T-helper 2 cell treated with Interferon-gamma antibody and Interleukin-4, amounts not matched to agents 5 μg/mL and 100 μg/mL, for 36 hours (primary cell): Measurements from ENCODE around the gene SLC23A2.

ENCODE experiments used
- DNase-seq: peaks from one replicate; pipeline ENCODE4 v3.0.0; 2021; ENCODE audit warnings: low spot score
- H3K27ac Mint-ChIP-seq: one replicate; pipeline ENCODE4 v1.8.0; 2021; ENCODE audit warnings: mild to moderate bottlenecking, mixed read lengths
- H3K27me3 Mint-ChIP-seq: one replicate; pipeline ENCODE4 v1.8.0; 2021; ENCODE audit warnings: low read depth, mixed read lengths
- H3K36me3 Mint-ChIP-seq: one replicate; pipeline ENCODE4 v1.8.0; 2021; ENCODE audit warnings: low read depth, mixed read lengths
- H3K4me1 Mint-ChIP-seq: one replicate; pipeline ENCODE4 v1.8.0; 2021; ENCODE audit warnings: low read depth, mixed read lengths
- H3K4me3 Mint-ChIP-seq: one replicate; pipeline ENCODE4 v1.8.0; 2022; ENCODE audit warnings: mild to moderate bottlenecking, moderate library complexity, mixed read lengths
- H3K9me3 Mint-ChIP-seq: one replicate; pipeline ENCODE4 v1.8.0; 2021; ENCODE audit warnings: mixed read lengths

Gene SLC23A2

DNA sequence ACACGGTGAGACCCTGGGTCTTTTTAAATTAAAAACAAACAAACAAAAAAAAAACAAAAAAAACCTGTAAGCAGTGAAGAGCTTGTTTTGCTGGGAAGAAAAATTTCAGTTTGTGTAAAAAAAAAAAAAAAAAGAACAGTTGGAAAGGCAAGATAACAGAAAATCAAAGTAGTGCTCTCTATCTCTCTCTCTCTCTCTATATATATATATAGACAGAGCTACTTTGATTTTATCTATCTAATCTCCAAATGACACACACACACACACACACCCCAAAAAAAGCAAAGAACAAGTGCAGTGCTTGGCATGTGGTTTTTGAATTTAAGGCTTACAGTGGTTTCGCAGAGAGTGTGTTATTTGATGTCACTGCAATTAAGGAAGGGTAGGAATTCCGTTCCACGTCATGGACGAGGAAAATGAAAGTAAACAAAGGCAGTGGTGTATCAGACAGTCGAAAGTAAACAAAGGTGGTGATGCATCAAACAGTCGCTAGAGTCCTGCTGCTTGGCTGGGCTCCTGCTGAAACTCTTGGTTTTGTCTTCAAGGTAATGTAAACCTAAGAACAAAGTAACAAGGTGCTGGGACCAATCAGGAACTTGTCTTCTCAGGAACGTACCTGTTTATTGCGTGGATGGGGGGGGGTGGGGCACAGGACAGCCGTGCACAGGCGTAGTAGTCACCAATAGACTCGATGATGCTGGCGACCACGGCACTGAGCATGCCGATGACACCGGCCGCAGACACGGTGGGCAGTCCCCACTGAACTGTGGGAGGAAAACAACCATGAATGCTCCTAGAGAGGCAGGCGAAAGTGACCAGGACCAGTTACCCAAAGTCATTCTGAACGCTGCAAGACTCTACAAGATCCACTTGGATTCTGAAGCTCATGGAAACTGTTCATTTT, 131.8 kb downstream of the SLC23A2 start:
- H3K36me3 Mint-ChIP-seq = peaks cover 26% of the 10 kb centered on the region
- peak overlapping the region; percentile 47 for H3K4me3 Mint-ChIP-seq
- H3K4me1 Mint-ChIP-seq = peaks cover 11% of the 10 kb centered on the region
- no peaks in the 10 kb centered on the region for H3K9me3 Mint-ChIP-seq
- no peak for DNase-seq
- no peaks in the 10 kb centered on the region for H3K27me3 Mint-ChIP-seq
- peak overlapping the region; percentile 22 for H3K27ac Mint-ChIP-seq

DNA sequence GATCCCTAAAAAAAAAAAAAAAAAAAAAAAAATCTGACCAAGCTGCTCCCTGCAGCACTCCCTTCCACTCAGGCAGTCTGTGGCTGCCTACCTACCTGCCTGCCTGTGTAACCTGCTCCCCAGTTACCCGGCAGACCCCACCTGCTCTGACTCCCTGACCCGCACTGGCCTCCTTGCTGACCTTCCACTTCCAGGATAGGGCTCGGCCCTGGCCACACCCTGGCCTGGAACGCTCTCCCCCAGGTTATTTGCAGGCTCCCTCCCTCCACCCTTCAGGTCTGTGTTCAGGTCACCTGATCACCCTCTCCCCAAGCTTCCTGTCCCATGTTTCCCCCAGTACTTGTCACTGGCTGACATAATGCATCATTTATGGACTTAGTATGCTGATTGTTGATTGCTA, 134.3 kb downstream of the SLC23A2 start:
- H3K4me1 Mint-ChIP-seq = peaks cover 11% of the 10 kb centered on the region
- H3K27ac Mint-ChIP-seq = no peak overlapping the region
- H3K4me3 Mint-ChIP-seq = no peak overlapping the region
- H3K27me3 Mint-ChIP-seq = no peaks in the 10 kb centered on the region
- DNase-seq = no peak
- peaks cover 20% of the 10 kb centered on the region for H3K36me3 Mint-ChIP-seq
- H3K9me3 Mint-ChIP-seq = no peaks in the 10 kb centered on the region

DNA sequence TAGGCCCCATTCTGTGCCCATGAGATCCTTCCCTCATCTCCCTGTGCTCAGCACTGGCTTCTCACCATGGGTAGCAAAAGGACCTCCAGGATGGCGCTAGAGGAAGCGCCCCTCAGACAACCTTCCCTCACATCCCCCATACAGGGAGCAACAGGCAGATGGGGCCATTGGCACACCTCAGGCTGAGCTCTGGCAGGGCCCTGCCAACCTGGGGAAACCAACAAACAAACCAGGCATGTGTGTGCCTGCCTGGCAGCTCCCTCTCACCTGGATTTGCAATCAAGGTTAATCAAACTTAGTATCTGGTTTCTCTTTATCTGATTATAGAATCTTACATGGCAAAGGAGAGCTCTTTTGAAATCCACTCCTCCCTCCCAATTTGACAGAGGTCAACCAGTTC, 134.9 kb downstream of the SLC23A2 start:
- H3K9me3 Mint-ChIP-seq = no peaks in the 10 kb centered on the region
- H3K36me3 Mint-ChIP-seq = peaks cover 25% of the 10 kb centered on the region
- peaks cover 11% of the 10 kb centered on the region for H3K4me1 Mint-ChIP-seq

DNA sequence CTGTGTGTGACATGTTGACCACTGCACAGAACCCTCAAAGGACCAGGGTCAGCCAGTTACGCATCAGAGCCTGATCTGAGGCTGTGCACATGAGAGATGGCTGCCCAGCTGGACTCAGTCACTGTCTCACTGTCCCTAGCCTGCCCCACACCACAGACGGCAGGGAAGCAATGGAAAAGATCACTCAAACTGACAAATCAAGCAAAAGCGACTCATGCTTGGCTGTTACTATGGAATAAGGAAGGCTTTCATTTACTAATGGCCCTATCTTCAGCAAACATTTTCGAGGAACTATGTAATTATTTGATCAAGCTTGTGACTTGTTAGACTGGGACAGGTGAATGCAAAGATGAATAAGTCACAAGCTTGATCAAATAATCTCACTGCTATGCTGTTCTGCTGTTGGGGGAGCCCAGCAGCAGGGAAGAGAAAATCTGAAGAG, 137.0 kb downstream of the SLC23A2 start:
- Mint-ChIP-seq H3K4me1 (peaks cover 6% of the 10 kb centered on the region), H3K27me3 (no peaks in the 10 kb centered on the region), H3K4me3 (no peak overlapping the region), H3K27ac (no peak overlapping the region), H3K36me3 (peaks cover 30% of the 10 kb centered on the region), H3K9me3 (no peaks in the 10 kb centered on the region)
- DNase-seq = no peak

More for the DNA sequence above, 134.9 kb downstream of the SLC23A2 start:
- Mint-ChIP-seq H3K27me3 (no peaks in the 10 kb centered on the region), H3K4me3 (no peak overlapping the region), H3K27ac (no peak overlapping the region)
- DNase-seq = no peak

DNA sequence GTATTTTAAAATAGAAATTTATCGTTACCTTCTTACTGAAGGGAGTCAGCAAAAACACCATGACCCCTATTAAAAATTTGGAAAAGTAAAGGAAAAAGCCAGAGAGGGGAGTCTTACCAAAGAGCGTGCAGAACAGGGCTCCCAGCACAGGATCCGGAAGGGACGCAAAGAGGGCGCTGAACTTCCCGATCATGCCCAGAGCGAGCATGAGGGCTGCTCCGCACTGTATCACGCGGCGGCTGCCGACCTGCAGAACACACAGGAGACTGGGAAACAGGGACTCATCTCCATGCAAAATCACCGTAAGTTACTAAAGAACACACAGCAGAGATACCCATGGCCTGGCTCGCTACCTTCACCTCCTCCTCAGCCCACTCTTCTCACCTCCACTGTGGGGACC, 138.6 kb downstream of the SLC23A2 start:
- no peaks in the 10 kb centered on the region for H3K27me3 Mint-ChIP-seq
- H3K27ac Mint-ChIP-seq = no peak overlapping the region
- no peak overlapping the region for H3K4me3 Mint-ChIP-seq
- no peaks in the 10 kb centered on the region for H3K9me3 Mint-ChIP-seq
- DNase-seq = no peak
- H3K4me1 Mint-ChIP-seq = peaks cover 3% of the 10 kb centered on the region
- peaks cover 41% of the 10 kb centered on the region for H3K36me3 Mint-ChIP-seq

DNA sequence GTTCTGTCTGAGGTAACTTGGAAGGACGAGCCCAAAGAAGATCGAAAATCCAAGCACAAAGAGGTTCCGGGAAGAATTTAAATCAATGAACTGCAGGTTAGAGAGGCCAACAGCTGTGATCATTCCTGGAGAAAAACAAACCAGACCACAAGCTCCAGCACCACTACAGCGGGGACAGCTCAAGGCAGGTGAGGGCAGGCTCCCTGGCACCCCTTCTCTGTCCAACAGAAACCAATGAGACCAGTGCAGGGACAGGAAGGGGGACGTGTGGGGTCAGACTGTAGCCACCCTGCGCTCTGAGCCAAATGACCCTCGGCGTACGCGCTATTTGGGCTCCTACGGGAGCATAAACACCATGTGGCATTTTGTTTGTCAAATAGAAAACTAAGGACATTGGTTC, 139.3 kb downstream of the SLC23A2 start:
- H3K36me3 Mint-ChIP-seq = peaks cover 40% of the 10 kb centered on the region
- no peak overlapping the region for H3K4me3 Mint-ChIP-seq
- no peak overlapping the region for H3K27ac Mint-ChIP-seq
- H3K4me1 Mint-ChIP-seq = no peaks in the 10 kb centered on the region
- DNase-seq = no peak
- no peaks in the 10 kb centered on the region for H3K27me3 Mint-ChIP-seq
- H3K9me3 Mint-ChIP-seq = no peaks in the 10 kb centered on the region

DNA sequence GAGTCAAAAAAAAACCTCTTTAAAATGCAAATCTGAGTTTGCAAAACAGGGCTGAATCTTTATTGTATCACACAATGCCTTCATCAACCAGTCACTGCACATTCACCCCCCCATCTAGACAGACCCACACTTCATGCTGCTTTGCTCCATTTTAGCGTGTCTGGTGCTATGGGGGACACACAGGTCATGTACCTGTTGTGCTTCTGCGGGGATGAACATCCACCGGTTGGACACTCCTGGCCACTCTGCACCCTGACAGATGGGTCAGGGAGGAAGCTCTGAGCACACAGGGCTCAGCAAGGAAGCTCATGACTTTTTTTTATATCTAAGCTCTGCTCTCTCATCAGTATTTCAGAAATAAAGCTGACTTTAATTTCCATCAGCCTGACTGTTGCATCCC, 143.3 kb downstream of the SLC23A2 start:
- H3K4me1 Mint-ChIP-seq = no peaks in the 10 kb centered on the region
- peaks cover 40% of the 10 kb centered on the region for H3K36me3 Mint-ChIP-seq
- no peaks in the 10 kb centered on the region for H3K27me3 Mint-ChIP-seq
- H3K9me3 Mint-ChIP-seq = no peaks in the 10 kb centered on the region
- no peak overlapping the region for H3K4me3 Mint-ChIP-seq
- DNase-seq = no peak
- H3K27ac Mint-ChIP-seq = no peak overlapping the region

DNA sequence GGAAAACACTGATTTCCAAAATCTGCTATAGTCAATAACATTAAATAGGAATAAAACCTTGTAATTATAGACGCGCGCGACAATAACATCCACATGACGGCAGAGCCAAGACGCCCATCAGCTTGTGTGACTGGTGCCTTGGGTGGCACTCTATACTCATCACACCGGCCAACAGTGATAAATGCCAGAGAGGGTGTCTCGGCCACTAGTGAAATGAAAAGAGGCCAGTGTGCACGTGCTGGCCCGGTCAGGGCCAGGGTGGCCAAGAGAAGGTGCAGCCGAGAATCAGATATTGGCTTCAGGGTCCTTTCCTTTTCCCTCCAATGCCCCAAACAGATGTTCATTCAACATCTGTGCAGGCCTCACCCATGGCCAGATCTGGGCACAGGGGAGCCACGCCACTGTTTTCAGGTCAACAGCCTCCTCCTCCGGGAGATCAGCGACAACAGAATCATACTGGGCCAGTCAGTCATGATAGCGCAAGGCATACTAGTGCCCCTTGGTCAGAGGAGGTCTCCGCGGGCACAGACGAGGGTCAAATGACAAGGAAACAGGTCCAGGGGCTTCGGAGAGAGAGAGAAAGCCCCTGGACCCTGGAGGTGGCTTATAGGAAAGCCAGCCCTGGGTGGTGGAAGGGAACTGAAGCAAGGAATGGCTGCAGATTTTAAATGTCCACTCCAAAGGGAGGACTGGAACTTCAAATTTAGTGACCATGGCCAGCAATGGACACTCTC, 145.1 kb downstream of the SLC23A2 start:
- H3K36me3 Mint-ChIP-seq = peaks cover 30% of the 10 kb centered on the region
- H3K27me3 Mint-ChIP-seq = no peaks in the 10 kb centered on the region
- H3K4me1 Mint-ChIP-seq = no peaks in the 10 kb centered on the region
- H3K9me3 Mint-ChIP-seq = no peaks in the 10 kb centered on the region
- no peak for DNase-seq
- no peak overlapping the region for H3K27ac Mint-ChIP-seq
- H3K4me3 Mint-ChIP-seq = no peak overlapping the region

DNA sequence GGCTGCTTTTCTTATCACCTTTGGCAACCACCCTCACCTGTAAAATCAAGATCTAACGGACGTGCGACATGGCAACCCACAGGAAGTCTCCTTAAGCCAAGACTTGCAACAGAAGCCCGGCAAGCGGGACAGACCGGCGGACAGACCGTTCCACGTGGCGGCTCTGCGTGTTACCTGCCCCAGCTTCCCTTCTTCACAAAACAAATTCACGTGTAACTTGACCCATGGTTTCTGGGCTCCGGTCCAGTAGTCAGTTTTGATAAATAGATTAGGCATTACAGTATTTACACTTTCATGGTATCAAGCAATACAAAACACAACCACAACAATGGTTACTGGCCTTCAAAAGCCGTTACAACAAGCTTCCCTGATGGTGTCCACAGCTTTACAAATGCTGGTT, 145.8 kb downstream of the SLC23A2 start:
- no peaks in the 10 kb centered on the region for H3K9me3 Mint-ChIP-seq
- DNase-seq = no peak
- peaks cover 29% of the 10 kb centered on the region for H3K36me3 Mint-ChIP-seq
- no peaks in the 10 kb centered on the region for H3K4me1 Mint-ChIP-seq
- no peaks in the 10 kb centered on the region for H3K27me3 Mint-ChIP-seq
- no peak overlapping the region for H3K4me3 Mint-ChIP-seq
- no peak overlapping the region for H3K27ac Mint-ChIP-seq

DNA sequence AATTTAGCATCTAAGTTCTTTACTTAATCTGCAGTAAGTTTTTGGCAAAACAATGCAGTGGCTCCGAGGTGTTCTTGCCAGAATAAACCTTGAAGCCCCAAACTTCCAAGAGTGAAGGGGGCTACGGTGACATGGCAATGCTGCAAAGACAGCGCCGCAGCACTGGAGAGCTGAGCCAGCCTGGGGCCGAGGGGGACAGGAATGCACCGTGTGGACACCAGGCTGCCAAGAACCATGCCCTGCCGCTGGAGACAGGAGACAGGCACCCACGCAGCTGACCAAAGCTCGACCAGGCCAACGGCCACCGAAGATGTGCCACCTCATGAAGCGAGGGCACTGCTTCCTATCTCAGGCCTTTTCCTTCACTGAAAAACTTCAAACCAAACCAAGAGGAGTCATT, 146.2 kb downstream of the SLC23A2 start:
- no peak overlapping the region for H3K4me3 Mint-ChIP-seq
- peaks cover 25% of the 10 kb centered on the region for H3K36me3 Mint-ChIP-seq
- H3K27me3 Mint-ChIP-seq = no peaks in the 10 kb centered on the region
- DNase-seq = no peak
- no peaks in the 10 kb centered on the region for H3K4me1 Mint-ChIP-seq
- H3K9me3 Mint-ChIP-seq = no peaks in the 10 kb centered on the region
- H3K27ac Mint-ChIP-seq = no peak overlapping the region

DNA sequence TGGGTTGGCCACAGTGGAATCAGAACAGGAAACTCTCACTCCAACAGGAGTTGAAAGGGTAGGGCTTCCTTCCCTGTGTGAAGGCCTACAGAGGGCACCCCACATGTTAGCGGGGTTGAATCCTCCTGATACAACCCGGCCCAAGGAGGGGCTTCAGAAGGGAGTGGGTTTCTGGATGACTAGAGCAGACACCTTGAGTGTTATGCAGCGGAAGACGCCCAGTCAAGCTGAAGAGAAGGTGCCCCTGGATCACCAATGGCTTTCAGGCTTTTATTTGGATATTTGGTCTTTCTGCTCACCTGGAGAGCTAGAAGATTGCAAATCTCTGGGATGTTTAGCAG, 146.8 kb downstream of the SLC23A2 start:
- H3K36me3 Mint-ChIP-seq = peaks cover 25% of the 10 kb centered on the region
- H3K4me1 Mint-ChIP-seq = no peaks in the 10 kb centered on the region
- no peak for DNase-seq
- no peak overlapping the region for H3K4me3 Mint-ChIP-seq
- H3K27ac Mint-ChIP-seq = no peak overlapping the region
- no peaks in the 10 kb centered on the region for H3K9me3 Mint-ChIP-seq
- H3K27me3 Mint-ChIP-seq = no peaks in the 10 kb centered on the region

DNA sequence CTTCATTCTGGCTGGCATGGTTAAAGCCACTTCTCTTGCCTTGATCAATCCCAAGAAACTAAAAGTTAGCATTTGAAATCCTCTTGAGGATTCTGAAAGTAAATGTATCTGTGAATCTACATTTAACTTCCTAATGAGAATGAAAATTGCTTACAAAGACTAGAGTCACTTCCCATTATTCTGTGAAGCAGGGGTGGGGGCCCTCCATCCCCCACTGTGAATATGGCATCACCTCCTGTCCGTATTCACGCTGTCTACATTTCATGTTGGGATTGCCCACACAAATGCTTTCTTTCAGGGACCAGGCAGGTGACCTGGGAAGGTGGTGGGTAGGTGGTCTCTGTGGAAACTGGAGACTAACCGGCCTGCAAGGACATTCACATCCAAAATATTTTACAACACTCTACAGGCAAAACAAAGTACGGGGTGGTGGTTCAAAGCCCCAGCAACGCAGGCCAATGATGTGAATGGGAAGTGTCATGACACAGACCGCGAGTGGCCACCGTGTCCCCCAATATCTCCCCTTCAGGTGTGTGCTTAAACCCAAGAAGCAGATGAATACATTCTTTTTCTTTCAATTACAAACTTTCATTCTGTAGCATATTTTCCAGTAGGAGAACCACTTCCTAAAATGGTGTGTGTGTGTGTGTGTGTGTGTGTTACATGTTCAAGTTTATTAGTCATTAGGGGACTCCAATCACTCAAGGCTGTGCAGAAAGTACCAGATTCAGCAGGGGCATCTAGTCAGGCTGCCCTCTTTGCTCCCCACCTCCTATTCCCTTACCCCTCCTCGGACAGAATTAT, 147.4 kb downstream of the SLC23A2 start:
- H3K36me3 Mint-ChIP-seq = peaks cover 20% of the 10 kb centered on the region
- DNase-seq = no peak
- H3K4me1 Mint-ChIP-seq = no peaks in the 10 kb centered on the region
- no peak overlapping the region for H3K4me3 Mint-ChIP-seq
- H3K27ac Mint-ChIP-seq = no peak overlapping the region
- H3K9me3 Mint-ChIP-seq = no peaks in the 10 kb centered on the region
- no peaks in the 10 kb centered on the region for H3K27me3 Mint-ChIP-seq

DNA sequence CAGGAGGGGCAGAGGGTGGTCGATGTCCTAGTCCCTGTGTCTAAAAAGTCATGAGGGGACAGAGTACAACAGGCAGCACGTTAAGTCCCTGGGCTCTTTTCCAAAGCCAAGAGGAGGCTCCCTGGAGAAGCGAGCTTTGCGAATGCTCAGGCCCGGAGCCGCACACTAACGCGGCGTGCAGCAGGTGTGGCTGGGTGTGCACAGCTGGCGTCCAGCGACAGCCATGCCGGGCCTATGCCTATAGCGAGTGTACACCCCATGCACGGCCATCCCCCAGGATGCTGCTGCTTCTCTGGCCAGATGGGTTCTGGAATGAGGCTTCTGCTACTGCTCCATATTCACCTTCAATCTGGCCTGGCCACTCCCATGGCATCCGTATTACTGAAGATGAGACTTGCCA, 148.3 kb downstream of the SLC23A2 start:
- no peak for DNase-seq
- Mint-ChIP-seq H3K27ac (no peak overlapping the region), H3K4me3 (no peak overlapping the region), H3K9me3 (no peaks in the 10 kb centered on the region), H3K4me1 (no peaks in the 10 kb centered on the region), H3K36me3 (peaks cover 10% of the 10 kb centered on the region), H3K27me3 (no peaks in the 10 kb centered on the region)

DNA sequence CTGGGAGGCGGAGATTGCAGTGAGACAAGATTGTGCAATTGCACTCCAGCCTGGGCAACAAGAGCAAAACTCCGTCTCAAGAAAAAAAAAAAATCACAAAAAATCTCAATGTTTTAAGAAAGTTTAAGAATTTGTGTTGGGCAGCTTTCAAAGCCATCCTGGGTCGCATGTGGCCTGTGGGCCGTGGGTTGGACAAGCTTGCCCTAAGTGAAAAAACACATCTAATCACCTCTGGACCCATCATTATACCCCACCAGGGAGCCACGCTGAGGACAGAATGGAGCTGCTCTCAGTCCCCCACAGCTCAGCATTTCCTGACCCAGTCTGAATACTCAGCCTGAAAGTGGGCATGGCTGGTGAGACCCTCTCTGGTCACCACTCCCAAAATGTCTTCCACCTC, 150.3 kb downstream of the SLC23A2 start:
- H3K9me3 Mint-ChIP-seq = no peaks in the 10 kb centered on the region
- peaks cover 1% of the 10 kb centered on the region for H3K36me3 Mint-ChIP-seq
- H3K4me3 Mint-ChIP-seq = no peak overlapping the region
- no peak overlapping the region for H3K27ac Mint-ChIP-seq
- H3K27me3 Mint-ChIP-seq = no peaks in the 10 kb centered on the region
- H3K4me1 Mint-ChIP-seq = no peaks in the 10 kb centered on the region
- no peak for DNase-seq
